ENCODE data around the gene CAPN7. TPM values are rescaled to one million over a fixed set of nuclear protein-coding genes. Genes with fewer than 3 reads are reported as not detected.

Gene CAPN7
- total RNA-seq, 1 experiment from 2014 or later, result 27.7 TPM

- DNase-seq (ENCODE audit: low read depth, low spot score) (no peak), ATAC-seq (no peak)
- ChIA-PET POLR2A (no interaction called here), RAD21 (ENCODE audit: low non-redundant PET in 1 of 2, low total read pairs in 2 of 2, uncharacterized antibody in 2 of 2, unreplicated experiment in 2 of 2) (no interaction called here), CTCF (no interaction called here)
- no peak for TF ChIP-seq SRF (IDR thresholded peaks at IDR 0.05; ENCODE audit: low read depth)
- TF ChIP-seq POLR2AphosphoS5 (IDR thresholded peaks at IDR 0.05; ENCODE audit: low read depth, low read length), result no peak
- TF ChIP-seq REST (IDR thresholded peaks at IDR 0.05; ENCODE audit: low read depth), result no peak
- no peaks in the 10 kb centered on the region for H3K79me2 ChIP-seq (ENCODE audit: insufficient read depth, low read length)
- intact Hi-C loops (cut with micrococcal nuclease), result no loop called here
- peaks cover 0 to 5% of the 10 kb centered on the region in 2 experiments; a peak in 3 of 4 replicates for H3K4me1 ChIP-seq (ENCODE audit: control insufficient read depth in 1 of 2, insufficient read depth in 2 of 2, low read length in 2 of 2)
- no peaks in the 10 kb centered on the region for H3K9me3 ChIP-seq (ENCODE audit: control insufficient read depth in 1 of 2, insufficient read depth in 1 of 2, low read depth in 1 of 2, low read length in 2 of 2)
- no peaks in the 10 kb centered on the region for H3K27me3 ChIP-seq (ENCODE audit: insufficient read depth, low read length)
- no peak overlapping the region for H3K27ac ChIP-seq (ENCODE audit: low read depth, low read length)
- no peaks in the 10 kb centered on the region for H3K36me3 ChIP-seq (ENCODE audit: control insufficient read depth in 1 of 2, insufficient read depth in 2 of 2, low read length in 2 of 2)
- no peak overlapping the region for H3K4me2 ChIP-seq (ENCODE audit: low read length)
- H4K20me1 ChIP-seq (ENCODE audit: insufficient read depth), result no peaks in the 10 kb centered on the region
- BruUV-seq (replicated peaks), result no TSS peak
- no peak overlapping the region for H2AFZ ChIP-seq (ENCODE audit: low read depth, low read length, poor library complexity, severe bottlenecking)
- no peak overlapping the region for H3K4me3 ChIP-seq (replicated peaks in 1 of 2; ENCODE audit: low read depth in 1 of 2, low read length in 2 of 2)
- H3K9ac ChIP-seq (ENCODE audit: low read length), result no peak overlapping the region
- H3K9me2 ChIP-seq (ENCODE audit: insufficient read depth), result no peaks in the 10 kb centered on the region
These were observed 24.5 kb upstream of the CAPN7 start for GRCh38 chr3:15181511-15181910.

- Histone ChIP-seq H2AFZ (ENCODE audit: low read depth, low read length, poor library complexity, severe bottlenecking) (no peak overlapping the region), H3K9ac (ENCODE audit: low read length) (no peak overlapping the region), H3K9me3 (ENCODE audit: control insufficient read depth in 1 of 2, insufficient read depth in 1 of 2, low read depth in 1 of 2, low read length in 2 of 2) (no peaks in the 10 kb centered on the region), H4K20me1 (ENCODE audit: insufficient read depth) (no peaks in the 10 kb centered on the region), H3K27ac (ENCODE audit: low read depth, low read length) (no peak overlapping the region), H3K27me3 (ENCODE audit: insufficient read depth, low read length) (no peaks in the 10 kb centered on the region), H3K4me1 (ENCODE audit: control insufficient read depth in 1 of 2, insufficient read depth in 2 of 2, low read length in 2 of 2) (peaks cover 0 to 5% of the 10 kb centered on the region in 2 experiments; a peak in 3 of 4 replicates), H3K4me3 (replicated peaks in 1 of 2; ENCODE audit: low read depth in 1 of 2, low read length in 2 of 2) (no peak overlapping the region), H3K4me2 (ENCODE audit: low read length) (no peak overlapping the region), H3K79me2 (ENCODE audit: insufficient read depth, low read length) (no peaks in the 10 kb centered on the region), H3K36me3 (ENCODE audit: control insufficient read depth in 1 of 2, insufficient read depth in 2 of 2, low read length in 2 of 2) (no peaks in the 10 kb centered on the region), H3K9me2 (ENCODE audit: insufficient read depth) (no peaks in the 10 kb centered on the region)
- ChIA-PET POLR2A (no interaction called here), CTCF (no interaction called here), RAD21 (ENCODE audit: low non-redundant PET in 1 of 2, low total read pairs in 2 of 2, uncharacterized antibody in 2 of 2, unreplicated experiment in 2 of 2) (no interaction called here)
- DNase-seq (ENCODE audit: low read depth, low spot score) (no peak), ATAC-seq (no peak)
- intact Hi-C loops (cut with micrococcal nuclease), result no loop called here
- TF ChIP-seq ELF1 (IDR thresholded peaks at IDR 0.05; ENCODE audit: borderline replicate concordance, low read depth) (no peak), SP1 (IDR thresholded peaks at IDR 0.05; ENCODE audit: low read depth) (no peak), CEBPB (IDR thresholded peaks at IDR 0.05; ENCODE audit: low read depth) (no peak), ATF3 (IDR thresholded peaks at IDR 0.05) (no peak), EZH2phosphoT487 (IDR thresholded peaks at IDR 0.05; ENCODE audit: borderline replicate concordance) (no peak), RAD21 (IDR thresholded peaks at IDR 0.05; ENCODE audit: low read depth) (no peak), JUND (IDR thresholded peaks at IDR 0.05) (no peak)
- no TSS peak for BruUV-seq (replicated peaks)
These were observed 24.1 kb upstream of the CAPN7 start for GRCh38 chr3:15181963-15182362.
